Karpas-422 (cell line): ENCODE measurements around the gene TMEM26. TPM values are rescaled to one million over a fixed set of nuclear protein-coding genes. Genes with fewer than 3 reads are reported as not detected.
"Not testable (repeated sequence)": the region's sequence is repeated elsewhere in the genome, so short reads cannot be mapped to it uniquely, and the experiment has no call there.

Source experiments
- DNase-seq: peaks from one replicate; pipeline ENCODE4 v3.0.0-alpha.2; 2015
- H2AFZ ChIP-seq: fragments of 200-600 bp; sonication (generic); 2 replicates; pipeline ENCODE4 v1.6.1; 2014; ENCODE audit warnings: antibody characterized with exemption, low read length, mixed read lengths
- H3K27ac ChIP-seq: fragments of 200-600 bp; sonication (generic); 2 replicates; pipeline ENCODE4 v1.5.1; 2014; ENCODE audit warnings: mild to moderate bottlenecking, low read length, moderate library complexity
- H3K27me3 ChIP-seq: fragments of 200-600 bp; sonication (generic); 2 replicates; pipeline ENCODE4 v1.6.1; 2014; ENCODE audit warnings: low read length, mixed read lengths
- H3K36me3 ChIP-seq: fragments of 200-600 bp; sonication (generic); 2 replicates; pipeline ENCODE4 v1.6.1; 2014; ENCODE audit warnings: low read length, mixed read lengths; ENCODE audit not compliant: insufficient read depth
- H3K4me1 ChIP-seq: fragments of 200-600 bp; sonication (generic); 2 replicates; pipeline ENCODE4 v1.6.1; 2014; ENCODE audit warnings: mild to moderate bottlenecking, low read length, mixed read lengths
- H3K4me2 ChIP-seq: fragments of 200-600 bp; sonication (generic); 2 replicates; pipeline ENCODE4 v1.6.1; 2014; ENCODE audit warnings: low read length, low read depth, mild to moderate bottlenecking; ENCODE audit not compliant: poor library complexity, severe bottlenecking
- H3K4me3 ChIP-seq: fragments of 200-600 bp; sonication (generic); 2 replicates; pipeline ENCODE4 v1.5.1; 2014; ENCODE audit warnings: mild to moderate bottlenecking, antibody characterized with exemption, low read length, mixed read lengths
- H3K79me2 ChIP-seq: fragments of 200-600 bp; sonication (generic); 2 replicates; pipeline ENCODE4 v1.6.1; 2014; ENCODE audit warnings: mild to moderate bottlenecking, low read length, mixed read lengths
- H3K9ac ChIP-seq: fragments of 200-600 bp; sonication (generic); 2 replicates; pipeline ENCODE4 v1.6.0; 2014; ENCODE audit warnings: low read length
- H3K9me2 ChIP-seq: fragments of 200-600 bp; sonication (generic), shearing (Covaris generic); replicated peaks from 2 replicates; pipeline ENCODE4 v1.6.0; 2014; ENCODE audit warnings: mild to moderate bottlenecking, low read length, moderate library complexity; ENCODE audit not compliant: insufficient read depth
- H3K9me3 ChIP-seq: fragments of 300-700, 200-600 bp; sonication (generic); 2 replicates; pipeline ENCODE4 v1.6.1; 2014; ENCODE audit warnings: low read length, mixed read lengths
- H4K20me1 ChIP-seq: fragments of 200-600 bp; sonication (generic); 2 replicates; pipeline ENCODE4 v1.6.1; 2014; ENCODE audit warnings: mild to moderate bottlenecking, antibody characterized with exemption, low read length, low read depth; ENCODE audit not compliant: insufficient read depth
- total RNA-seq: library from RNA; depleted of rRNA; stranded (reverse); fragments of >200 nt; shearing (Covaris generic); gene quantifications from 2 replicates; pipeline ENCODE4 v1.2.3, GENCODE V29; 2014; ENCODE audit warnings: low replicate concordance

TMEM26 gene
- total RNA-seq, 1 experiment from 2014 or later = not detected

DNA sequence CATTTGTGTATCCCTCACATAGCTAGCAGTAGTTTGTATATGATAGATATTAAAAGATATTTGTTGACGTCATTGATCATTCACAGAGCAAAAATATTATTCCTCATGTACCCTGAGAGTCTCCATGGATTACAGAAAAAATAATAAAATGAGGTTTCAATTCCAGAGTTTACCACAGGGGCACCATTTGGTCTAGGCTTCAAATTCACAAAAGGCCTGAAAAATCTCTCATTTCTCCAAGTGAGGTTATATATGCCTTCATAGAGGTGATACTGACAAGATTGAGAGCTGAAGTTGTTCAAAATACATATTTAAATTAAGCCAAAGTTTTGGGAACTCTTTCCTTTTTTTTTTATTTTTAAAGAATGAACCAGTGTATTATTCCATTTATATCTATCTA lies 52.7 kb downstream of the TMEM26 start:
- DNase-seq = no peak

GRCh38 chr10:61399406-61399805 lies 53.8 kb downstream of the TMEM26 start:
- Histone ChIP-seq H3K4me2 (no peak overlapping the region), H3K9me3 (no peaks in the 10 kb centered on the region), H3K27me3 (no peaks in the 10 kb centered on the region), H3K36me3 (no peaks in the 10 kb centered on the region), H3K27ac (no peak overlapping the region), H3K79me2 (no peaks in the 10 kb centered on the region), H3K9me2 (peaks cover 4% of the 10 kb centered on the region; the same call in 1 of the 2 replicates), H3K4me3 (no peak overlapping the region), H3K4me1 (peaks cover 8% of the 10 kb centered on the region), H3K9ac (no peak overlapping the region), H4K20me1 (no peaks in the 10 kb centered on the region), H2AFZ (no peak overlapping the region)
- DNase-seq = no peak

More for the DNA sequence above, 52.7 kb downstream of the TMEM26 start:
- Histone ChIP-seq H3K9ac (no peak overlapping the region), H3K79me2 (no peaks in the 10 kb centered on the region), H3K4me2 (no peak overlapping the region), H3K27me3 (no peaks in the 10 kb centered on the region), H4K20me1 (no peaks in the 10 kb centered on the region), H3K9me2 (0 out of 2 replicates have a peak, but pooled peaks cover 4% of the 10 kb centered on the region), H3K36me3 (no peaks in the 10 kb centered on the region), H3K4me3 (no peak overlapping the region), H3K9me3 (no peaks in the 10 kb centered on the region), H3K27ac (no peak overlapping the region), H3K4me1 (peaks cover 8% of the 10 kb centered on the region), H2AFZ (no peak overlapping the region)

GRCh38 chr10:61398366-61399129 lies 54.6 kb downstream of the TMEM26 start:
- no peak overlapping the region for H3K27ac ChIP-seq
- H4K20me1 ChIP-seq = no peaks in the 10 kb centered on the region
- H3K4me2 ChIP-seq = peak overlapping the region; percentile 51
- peaks cover 8% of the 10 kb centered on the region for H3K4me1 ChIP-seq
- no peaks in the 10 kb centered on the region for H3K27me3 ChIP-seq
- H3K9me3 ChIP-seq = no peaks in the 10 kb centered on the region
- peak overlapping the region; percentile 41; the same call in 1 of the 2 replicates for H3K4me3 ChIP-seq
- no peak for DNase-seq
- peaks cover 4% of the 10 kb centered on the region; the same call in 1 of the 2 replicates for H3K9me2 ChIP-seq
- H3K9ac ChIP-seq = no peak overlapping the region
- no peak overlapping the region; the same call in 1 of the 2 replicates for H2AFZ ChIP-seq
- H3K36me3 ChIP-seq = no peaks in the 10 kb centered on the region
- H3K79me2 ChIP-seq = no peaks in the 10 kb centered on the region

DNA sequence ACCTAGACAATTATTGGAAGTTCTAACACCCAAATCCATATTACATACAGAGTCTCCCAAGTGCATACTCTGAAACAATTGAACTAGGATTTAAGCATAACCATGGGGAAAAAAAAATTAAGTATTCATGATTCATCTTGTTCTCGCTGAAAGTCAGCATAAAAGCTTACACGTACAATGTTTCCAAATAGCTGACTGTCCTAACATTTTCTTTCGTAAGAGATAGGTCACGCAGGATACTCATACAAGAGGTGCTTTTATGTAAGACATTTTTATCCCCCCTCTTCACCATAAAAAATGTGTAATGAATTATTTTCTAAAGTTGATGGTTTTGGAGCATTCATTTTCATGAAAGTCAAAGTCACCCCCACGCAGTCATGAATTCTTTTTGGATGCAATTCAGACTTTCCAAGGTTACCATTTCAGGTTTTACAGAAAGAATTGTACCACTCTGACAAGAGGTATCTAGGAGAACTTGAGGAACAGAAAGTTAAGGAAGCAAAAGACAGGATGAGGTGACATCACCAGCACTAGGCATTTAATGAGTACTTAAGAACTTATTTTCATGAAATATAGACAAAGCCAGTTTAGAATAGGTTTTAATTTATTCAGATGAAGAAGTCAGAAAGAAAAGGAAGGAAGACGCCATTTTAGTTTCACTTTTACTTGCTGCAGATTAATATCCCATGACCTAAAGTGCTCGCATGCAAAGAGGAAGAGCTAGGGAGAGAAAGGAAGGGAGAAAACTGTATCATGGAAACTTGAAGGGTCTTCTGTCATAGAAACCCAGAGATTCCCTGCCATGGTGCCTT lies 55.8 kb downstream of the TMEM26 start:
- Histone ChIP-seq H3K9me2 (peaks cover 4% of the 10 kb centered on the region; the same call in 1 of the 2 replicates), H3K9me3 (no peaks in the 10 kb centered on the region), H3K4me1 (peaks cover 8% of the 10 kb centered on the region), H3K4me3 (peak overlapping the region; percentile 41), H3K4me2 (peak overlapping the region; percentile 51), H3K79me2 (no peaks in the 10 kb centered on the region), H4K20me1 (no peaks in the 10 kb centered on the region), H3K36me3 (no peaks in the 10 kb centered on the region), H3K27me3 (no peaks in the 10 kb centered on the region), H2AFZ (peak overlapping the region; percentile 88), H3K9ac (peak overlapping the region; percentile 10), H3K27ac (no peak overlapping the region)
- peak; percentile 52 for DNase-seq

DNA sequence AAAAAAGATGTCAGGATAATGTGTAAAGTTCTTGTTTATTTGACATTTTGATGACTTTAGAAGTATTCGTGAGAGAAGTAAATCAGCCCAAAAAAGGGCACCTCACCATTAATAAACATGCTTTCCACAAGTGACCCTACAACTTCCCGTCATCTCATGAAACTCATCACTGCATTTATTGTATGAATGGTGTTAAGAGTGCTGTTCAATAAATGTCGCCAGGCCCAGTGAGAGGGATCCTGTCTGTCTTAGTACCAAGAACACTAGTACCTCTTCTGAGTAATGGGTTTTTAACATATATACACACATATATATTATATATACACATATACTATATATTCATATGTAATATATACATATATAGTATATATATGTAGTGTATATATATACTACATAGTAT lies 61.9 kb downstream of the TMEM26 start:
- H3K79me2 ChIP-seq = no peaks in the 10 kb centered on the region
- no peak for DNase-seq
- no peak overlapping the region for H3K9ac ChIP-seq
- H3K4me1 ChIP-seq = no peaks in the 10 kb centered on the region
- H3K4me2 ChIP-seq = no peak overlapping the region
- no peak overlapping the region for H3K4me3 ChIP-seq
- no peak overlapping the region for H3K27ac ChIP-seq
- H3K27me3 ChIP-seq = no peaks in the 10 kb centered on the region
- H3K36me3 ChIP-seq = no peaks in the 10 kb centered on the region
- no peaks in the 10 kb centered on the region for H4K20me1 ChIP-seq
- H3K9me2 ChIP-seq = no peaks in the 10 kb centered on the region; the same call in 1 of the 2 replicates
- no peak overlapping the region for H2AFZ ChIP-seq
- H3K9me3 ChIP-seq = no peaks in the 10 kb centered on the region

- Histone ChIP-seq H3K4me3 (no peak overlapping the region), H4K20me1 (no peaks in the 10 kb centered on the region), H3K27ac (no peak overlapping the region), H3K9me2 (no peaks in the 10 kb centered on the region; the same call in 1 of the 2 replicates), H3K4me2 (no peak overlapping the region), H3K9ac (no peak overlapping the region), H3K36me3 (no peaks in the 10 kb centered on the region), H3K4me1 (no peaks in the 10 kb centered on the region), H2AFZ (no peak overlapping the region), H3K27me3 (no peaks in the 10 kb centered on the region), H3K79me2 (no peaks in the 10 kb centered on the region), H3K9me3 (no peaks in the 10 kb centered on the region)
- no peak for DNase-seq
Measured at GRCh38 chr10:61390851-61391250, 62.3 kb downstream of the TMEM26 start.

GRCh38 chr10:61389887-61390286 lies 63.3 kb downstream of the TMEM26 start:
- Histone ChIP-seq H2AFZ (no peak overlapping the region), H3K27ac (no peak overlapping the region), H3K9ac (no peak overlapping the region)

DNA sequence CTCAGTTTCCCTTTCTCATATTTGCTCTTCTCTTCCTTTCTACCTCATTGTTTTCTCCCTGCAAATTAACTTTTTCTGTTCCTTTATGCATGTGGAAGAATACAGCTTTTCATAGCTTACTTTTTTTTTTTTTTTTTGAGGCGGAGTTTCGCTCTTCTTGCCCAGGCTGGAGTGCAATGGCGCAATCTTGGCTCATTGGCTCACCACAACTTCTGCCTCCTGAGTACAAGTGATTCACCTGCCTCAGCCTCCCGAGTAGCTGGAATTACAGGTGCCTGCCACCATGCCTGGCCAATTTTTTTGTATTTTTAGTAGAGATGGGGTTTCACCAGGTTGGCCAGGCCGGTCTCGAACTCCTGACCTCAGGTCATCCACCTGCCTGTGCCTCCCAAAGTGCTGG lies 64.2 kb downstream of the TMEM26 start:
- not testable (repeated sequence) for H3K4me1 ChIP-seq, H3K27ac ChIP-seq, H3K4me2 ChIP-seq, H3K36me3 ChIP-seq, H4K20me1 ChIP-seq, H3K27me3 ChIP-seq, H3K79me2 ChIP-seq, H3K4me3 ChIP-seq, H3K9ac ChIP-seq, H3K9me3 ChIP-seq, H3K9me2 ChIP-seq, H2AFZ ChIP-seq, DNase-seq

More at GRCh38 chr10:61389887-61390286, 63.3 kb downstream of the TMEM26 start:
- no peaks in the 10 kb centered on the region for H3K79me2 ChIP-seq
- no peaks in the 10 kb centered on the region for H3K9me3 ChIP-seq
- H3K4me2 ChIP-seq = no peak overlapping the region
- H3K4me3 ChIP-seq = no peak overlapping the region
- no peaks in the 10 kb centered on the region for H3K9me2 ChIP-seq
- no peaks in the 10 kb centered on the region for H4K20me1 ChIP-seq
- H3K36me3 ChIP-seq = no peaks in the 10 kb centered on the region
- no peaks in the 10 kb centered on the region for H3K4me1 ChIP-seq
- DNase-seq = no peak
- H3K27me3 ChIP-seq = no peaks in the 10 kb centered on the region
